GM12878 (cell line): ENCODE results near the gene TPRG1. TPM values are rescaled to one million over a fixed set of nuclear protein-coding genes. Genes with fewer than 3 reads are reported as not detected.

Experiments used
- CEBPB ChIP-seq, 2 experiments: fragments of 150-350 bp in 1 of 2; IDR thresholded peaks; 2 replicates each; pipeline ENCODE4 v1.6.1; 2012 to 2014; ENCODE audit warnings: low read depth in 2 of 2, low read length in 2 of 2, borderline replicate concordance in 1 of 2, inconsistent platforms in 1 of 2
- EP300 ChIP-seq, 2 experiments: fragments of 150-350 bp in 1 of 2; IDR thresholded peaks; 2 replicates each; pipeline ENCODE4 v1.6.1; 2011 to 2012; ENCODE audit warnings: low read depth in 2 of 2, low read length in 2 of 2, borderline replicate concordance in 1 of 2, improper control_type of control experiment in 1 of 2, inconsistent platforms in 1 of 2; ENCODE audit not compliant: control insufficient read depth in 1 of 2
- HCFC1 ChIP-seq: fragments of 150-350 bp; IDR thresholded peaks from 2 replicates; pipeline ENCODE4 v1.6.1; 2014; ENCODE audit warnings: low read length
- IKZF1 ChIP-seq: fragments of 450-650 bp; conservative IDR thresholded peaks from 2 replicates; pipeline ENCODE4 v1.6.1; 2017; ENCODE audit warnings: antibody characterized with exemption, mild to moderate bottlenecking
- RFX5 ChIP-seq: IDR thresholded peaks from 2 replicates; pipeline ENCODE4 v1.6.1; 2011; ENCODE audit warnings: low read depth, low read length, improper control_type of control experiment
- polyA plus RNA-seq, 11 experiments: library from polyadenylated mRNA; depleted of rRNA in 4 of 11; unstranded in 6 of 11; stranded (reverse) in 5 of 11; fragments of >200 nt; fragmentation: Nextera tagmentation in 4 of 11; fragmentation: Illumina TruSeq in 1 of 11; extraction: Ambion mirVana in 4 of 11; extraction: Trizol in 1 of 11; gene quantifications; 1 replicate in 1 of 11; 2 replicates in 10 of 11; pipeline versions ENCODE4 v1.2.1 to v1.2.3, GENCODE V29; 2011 to 2016; ENCODE audit warnings: inconsistent platforms in 2 of 11, missing spikeins in 2 of 11, low read depth in 1 of 11
- total RNA-seq, 4 experiments: library from RNA; depleted of rRNA in 3 of 4; stranded (reverse); fragments of >200 nt in 3 of 4; fragmentation: Illumina TruSeq in 1 of 4; extraction: Trizol in 1 of 4; gene quantifications; 2 replicates each; pipeline versions ENCODE4 v1.2.1 to v1.2.3, GENCODE V29; 2013 to 2021
- TF ChIP-seq, protein P1 (sequence below): fragments of 450-650 bp; formaldehyde crosslinking; IDR thresholded peaks from 2 replicates; pipeline ENCODE4 v1.5.0; 2022; ENCODE audit warnings: mild to moderate bottlenecking, missing genetic modification characterization

The TPRG1 gene
- total and polyA plus RNA-seq, 10 of the 15 experiments (the other 5 are each of a cell fraction or from before 2014, with no cell fraction given): 0.26 to 30.7 (median 3.6) TPM

DNA sequence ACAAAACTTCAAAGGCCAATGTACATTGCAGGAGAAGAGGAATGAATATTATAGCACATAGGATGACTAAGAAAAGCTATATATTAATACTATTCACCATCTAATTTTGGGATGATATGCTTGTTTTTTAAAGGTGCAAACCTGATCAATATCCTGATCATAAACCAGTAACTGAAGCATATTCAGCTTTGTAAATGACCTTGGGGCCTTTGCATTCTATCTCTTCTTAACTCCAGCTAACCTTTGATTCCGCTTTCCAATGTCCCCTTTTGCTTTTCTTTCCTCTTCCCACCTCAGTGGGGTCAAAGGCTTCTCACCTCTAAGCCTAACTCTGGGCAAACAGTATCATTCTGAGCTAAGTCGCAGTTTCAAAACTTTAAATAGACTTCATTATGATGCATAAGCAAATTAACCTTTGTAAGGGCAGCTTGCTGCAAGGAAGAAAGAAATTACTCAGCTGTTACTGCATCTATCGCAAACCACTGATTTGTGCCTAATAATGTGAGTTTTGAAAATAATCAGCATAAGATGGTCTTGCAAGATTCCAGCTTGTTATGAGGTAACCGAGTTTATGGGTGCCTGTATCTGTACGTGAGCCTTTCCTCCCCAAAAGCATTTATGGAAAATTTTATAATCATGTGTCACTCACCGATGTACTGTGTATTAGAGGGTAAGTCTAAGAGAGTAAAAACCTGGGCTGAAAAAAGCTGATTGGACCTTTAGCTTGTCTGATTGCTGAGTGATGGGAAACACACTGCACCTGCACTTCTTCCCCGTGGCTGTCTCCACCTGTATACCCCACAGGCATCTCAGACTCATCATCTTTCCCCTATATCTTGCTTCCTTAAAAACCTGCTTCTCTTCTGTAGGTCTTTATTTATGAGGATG is 116.8 kb downstream of the TPRG1 start (continued):
- TF ChIP-seq EP300 (IDR thresholded peaks at IDR 0.05; ENCODE audit: borderline replicate concordance in 1 of 2, control insufficient read depth in 1 of 2, low read depth in 2 of 2, low read length in 2 of 2) (peak; percentile 58 to 70; a peak in 3 of 4 replicates), HCFC1 (no peak), RFX5 (0 out of 2 replicates have a peak, but pooled peaks have one; percentile 13), IKZF1 (peak; percentile 80), CEBPB (IDR thresholded peaks at IDR 0.05; ENCODE audit: borderline replicate concordance in 1 of 2, low read depth in 2 of 2, low read length in 2 of 2) (peak in 1 of 2 experiments; percentile 51; a peak in 1 of 4 replicates)
- TF ChIP-seq, protein P1, sequence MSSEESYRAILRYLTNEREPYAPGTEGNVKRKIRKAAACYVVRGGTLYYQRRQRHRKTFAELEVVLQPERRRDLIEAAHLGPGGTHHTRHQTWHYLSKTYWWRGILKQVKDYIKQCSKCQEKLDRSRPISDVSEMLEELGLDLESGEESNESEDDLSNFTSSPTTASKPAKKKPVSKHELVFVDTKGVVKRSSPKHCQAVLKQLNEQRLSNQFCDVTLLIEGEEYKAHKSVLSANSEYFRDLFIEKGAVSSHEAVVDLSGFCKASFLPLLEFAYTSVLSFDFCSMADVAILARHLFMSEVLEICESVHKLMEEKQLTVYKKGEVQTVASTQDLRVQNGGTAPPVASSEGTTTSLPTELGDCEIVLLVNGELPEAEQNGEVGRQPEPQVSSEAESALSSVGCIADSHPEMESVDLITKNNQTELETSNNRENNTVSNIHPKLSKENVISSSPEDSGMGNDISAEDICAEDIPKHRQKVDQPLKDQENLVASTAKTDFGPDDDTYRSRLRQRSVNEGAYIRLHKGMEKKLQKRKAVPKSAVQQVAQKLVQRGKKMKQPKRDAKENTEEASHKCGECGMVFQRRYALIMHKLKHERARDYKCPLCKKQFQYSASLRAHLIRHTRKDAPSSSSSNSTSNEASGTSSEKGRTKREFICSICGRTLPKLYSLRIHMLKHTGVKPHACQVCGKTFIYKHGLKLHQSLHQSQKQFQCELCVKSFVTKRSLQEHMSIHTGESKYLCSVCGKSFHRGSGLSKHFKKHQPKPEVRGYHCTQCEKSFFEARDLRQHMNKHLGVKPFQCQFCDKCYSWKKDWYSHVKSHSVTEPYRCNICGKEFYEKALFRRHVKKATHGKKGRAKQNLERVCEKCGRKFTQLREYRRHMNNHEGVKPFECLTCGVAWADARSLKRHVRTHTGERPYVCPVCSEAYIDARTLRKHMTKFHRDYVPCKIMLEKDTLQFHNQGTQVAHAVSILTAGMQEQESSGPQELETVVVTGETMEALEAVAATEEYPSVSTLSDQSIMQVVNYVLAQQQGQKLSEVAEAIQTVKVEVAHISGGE (CRISPR knock-in tag): no peak
